Stimulated activated CD8-positive, alpha-beta memory T cell treated with anti-CD3 and anti-CD28 coated beads, Interleukin-15, amount 100 ng/mL, for 1 hour (primary cell): ENCODE data around the gene CORO2A.
"Not testable (repeated sequence)": the region's sequence is repeated elsewhere in the genome, so short reads cannot be mapped to it uniquely, and the experiment has no call there.

Source experiments
- DNase-seq: peaks from one replicate; pipeline ENCODE4 v3.0.0-alpha.2; 2020; ENCODE audit warnings: low read depth

The CORO2A gene

DNA sequence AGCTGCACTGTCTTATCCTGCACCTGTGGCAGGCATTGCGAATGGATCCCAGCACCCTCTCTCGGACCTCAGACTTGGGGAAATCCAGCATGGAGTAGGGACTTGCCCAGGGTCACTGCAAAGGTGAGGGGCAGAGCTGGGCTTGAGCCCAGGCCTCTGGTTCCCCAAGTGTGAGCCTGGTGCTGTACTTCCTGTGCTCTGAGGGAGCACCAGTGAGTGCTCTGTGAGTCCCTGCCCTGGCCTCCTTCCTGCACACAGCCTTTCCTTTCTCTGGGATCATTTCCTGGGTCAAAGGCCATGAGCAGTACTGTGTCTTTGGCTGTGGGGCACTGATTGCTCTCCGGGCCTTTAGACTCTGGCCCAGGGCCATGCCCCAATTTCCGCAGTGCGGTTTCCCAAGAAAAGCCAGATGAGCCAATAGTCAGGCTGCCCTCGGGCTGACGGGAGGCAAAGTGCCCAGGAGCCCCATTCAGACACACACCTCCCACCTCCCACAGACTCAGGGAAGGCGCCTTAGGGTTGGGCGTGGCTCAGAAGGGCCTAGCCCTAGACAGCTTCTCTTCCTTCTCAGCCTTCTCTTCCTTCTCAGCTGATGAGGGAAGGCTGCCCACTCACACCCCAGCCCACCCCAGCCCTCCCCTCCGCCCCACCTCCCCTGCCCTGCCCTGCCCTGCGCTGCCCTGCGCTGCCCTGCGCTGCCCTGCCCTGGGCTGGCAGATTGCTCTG, 50.1 kb downstream of the CORO2A start:
- DNase-seq = no peak

- DNase-seq = no peak
These were observed 51.9 kb downstream of the CORO2A start for GRCh38 chr9:98140503-98140902.

GRCh38 chr9:98136489-98136888, 55.9 kb downstream of the CORO2A start:
- DNase-seq = no peak

DNA sequence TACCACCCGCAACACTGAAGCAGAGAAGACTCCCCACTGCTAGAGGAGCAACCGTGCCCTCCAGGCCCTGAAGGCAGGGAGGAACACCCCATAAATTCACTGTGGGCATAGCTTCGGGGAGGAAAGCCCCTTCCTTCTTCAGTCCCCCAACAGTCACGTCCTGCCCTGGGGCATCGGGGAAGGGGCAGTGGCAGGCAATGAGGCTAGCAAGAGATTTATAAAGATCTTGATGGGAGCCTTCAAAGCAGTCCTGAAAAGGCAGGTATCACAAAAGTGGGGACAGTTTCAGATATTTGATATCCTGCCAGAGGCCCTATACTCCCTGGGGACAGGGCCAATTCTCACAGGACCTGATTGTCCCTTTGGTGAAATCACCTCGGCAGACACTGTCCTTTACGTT, 56.5 kb downstream of the CORO2A start:
- no peak for DNase-seq

DNA sequence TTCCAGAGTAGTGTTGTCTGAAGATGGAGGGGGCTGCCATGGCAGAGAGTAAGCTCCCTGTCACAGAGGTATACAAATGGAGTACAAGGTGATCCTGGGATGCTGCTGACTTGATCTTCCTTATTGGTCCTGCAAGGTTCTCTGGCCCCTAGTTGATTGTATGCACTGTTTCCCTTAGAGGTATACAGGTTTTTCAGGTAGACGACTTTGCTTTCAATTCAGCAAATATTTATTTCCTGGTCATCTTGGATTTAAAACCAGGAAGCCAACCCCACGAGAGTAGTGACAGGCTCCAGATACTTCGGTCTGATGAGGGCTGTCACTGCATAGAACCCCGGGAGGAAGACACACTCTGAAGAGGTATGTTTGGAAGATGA, 56.9 kb downstream of the CORO2A start:
- no peak for DNase-seq

GRCh38 chr9:98134702-98135557, 57.5 kb downstream of the CORO2A start:
- no peak for DNase-seq

- DNase-seq = no peak
These were observed 59.4 kb downstream of the CORO2A start for GRCh38 chr9:98132806-98133631.

GRCh38 chr9:98132158-98132557, 60.3 kb downstream of the CORO2A start:
- no peak for DNase-seq

GRCh38 chr9:98130576-98131228, 61.7 kb downstream of the CORO2A start:
- no peak for DNase-seq

DNA sequence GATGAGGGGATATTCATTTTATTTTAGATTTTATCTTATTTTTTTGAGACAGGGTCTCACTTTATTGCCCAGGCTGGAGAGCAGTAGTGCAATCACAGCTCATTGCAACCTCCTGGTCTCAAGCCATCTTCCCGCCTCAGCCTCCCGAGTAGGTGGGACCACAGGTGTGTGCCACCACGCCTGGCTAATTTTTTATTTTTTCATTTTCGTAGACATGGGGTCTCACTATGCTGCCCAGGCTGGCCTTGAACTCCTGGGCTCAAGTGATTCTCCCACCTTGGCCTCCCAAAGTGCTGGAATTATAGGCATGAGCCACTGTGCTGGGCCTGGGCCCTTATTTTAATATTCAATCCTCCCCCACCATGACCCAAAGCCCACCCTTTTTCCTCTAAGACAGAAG, 62.4 kb downstream of the CORO2A start:
- DNase-seq = not testable (repeated sequence)

DNA sequence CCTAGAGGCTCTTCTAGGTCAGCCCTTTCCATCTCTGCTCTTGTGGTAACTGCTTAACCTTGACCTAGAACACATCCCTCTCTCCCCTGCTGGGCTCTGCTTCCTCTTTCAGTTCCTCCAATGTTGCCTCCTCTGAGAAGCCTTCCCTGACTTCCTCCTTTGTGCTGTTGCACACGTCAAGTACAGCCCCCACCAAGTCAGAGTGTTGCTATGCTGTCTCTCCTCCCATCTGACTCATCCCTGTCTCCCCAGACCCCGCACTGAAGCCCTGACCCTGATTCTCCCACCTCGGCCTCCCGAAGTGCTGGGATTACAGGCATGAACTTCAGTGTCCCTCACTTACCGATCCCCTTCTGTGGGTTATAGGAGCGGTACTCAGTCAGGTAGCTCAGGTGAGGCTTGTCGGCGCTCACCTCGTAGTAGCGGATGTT, 63.0 kb downstream of the CORO2A start:
- no peak for DNase-seq

- DNase-seq = no peak
These were observed 64.1 kb downstream of the CORO2A start for GRCh38 chr9:98128316-98128715.

DNA sequence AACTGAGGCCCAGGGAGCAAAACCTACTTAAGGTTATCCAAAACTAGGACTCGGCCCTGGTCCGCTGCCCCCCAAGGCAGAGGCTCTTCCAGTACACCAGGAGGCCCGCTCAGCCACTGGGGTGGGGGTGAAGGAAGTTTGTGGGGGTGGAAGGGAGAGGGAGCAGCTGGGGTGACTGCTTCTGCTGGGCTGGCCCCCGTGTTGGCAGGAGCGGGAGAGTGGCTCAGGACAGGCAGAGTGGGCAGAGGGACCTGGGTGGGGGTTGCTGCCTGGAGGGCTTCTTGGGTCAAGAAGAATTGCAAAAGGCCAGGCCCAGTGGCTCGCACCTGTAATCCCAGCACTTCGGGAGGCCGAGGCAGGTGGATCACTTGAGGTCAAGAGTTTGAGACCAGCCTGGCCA, 65.2 kb downstream of the CORO2A start:
- no peak for DNase-seq

DNA sequence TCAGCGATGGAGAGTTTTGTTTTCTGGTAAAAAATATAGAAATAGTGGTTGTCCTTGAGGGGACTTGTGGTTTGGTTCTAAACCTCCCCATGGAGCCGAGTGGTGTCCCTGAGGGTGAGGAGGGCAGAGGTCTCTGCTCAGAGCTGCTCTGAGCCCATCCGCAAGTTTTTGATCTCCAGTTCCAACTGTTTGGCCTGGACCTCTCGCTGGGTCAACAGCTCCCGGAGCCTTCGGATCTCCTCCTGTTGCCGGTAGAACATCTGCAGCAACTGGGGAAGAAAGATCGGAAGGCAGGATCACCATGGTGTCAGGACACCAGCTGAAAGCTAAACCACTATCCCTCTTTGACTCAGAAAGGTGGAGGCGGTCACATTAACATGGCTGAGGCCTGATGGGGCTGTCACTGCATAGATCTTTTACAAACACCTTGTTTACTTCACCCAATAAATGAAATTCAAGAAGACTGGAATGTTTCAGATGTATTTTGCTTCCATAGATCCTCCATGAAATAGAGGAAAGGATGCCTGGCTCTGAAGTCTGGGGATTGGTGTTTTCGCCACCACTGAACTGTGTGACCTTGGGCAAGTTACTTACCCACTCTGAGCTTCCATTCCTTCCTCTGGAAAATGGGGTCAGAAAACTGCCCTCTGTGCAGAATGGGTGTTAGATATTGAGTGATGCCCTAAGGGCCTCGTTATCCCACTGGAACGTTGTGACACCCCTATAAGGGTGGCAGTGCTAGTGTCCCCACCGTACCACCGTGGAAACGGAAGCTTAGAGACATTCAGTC, 67.6 kb downstream of the CORO2A start:
- no peak for DNase-seq

DNA sequence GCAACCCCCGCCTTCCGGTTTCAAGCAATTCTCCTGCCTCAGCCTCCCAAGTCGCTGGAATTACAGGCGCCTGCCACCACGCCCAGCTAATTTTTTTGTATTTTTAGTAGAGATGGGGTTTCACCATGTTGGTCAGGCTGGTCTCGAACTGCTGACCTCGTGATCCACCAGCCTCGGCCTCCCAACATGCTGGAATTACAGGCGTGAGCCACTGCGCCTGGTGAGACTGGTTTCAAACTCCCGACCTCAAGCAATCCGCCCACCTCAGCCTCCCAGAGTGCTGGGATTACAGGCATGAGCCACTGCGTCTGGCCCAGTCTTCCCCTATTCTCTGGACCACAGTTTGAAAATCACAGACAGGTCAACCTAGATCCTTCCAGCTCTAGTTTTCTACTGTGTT, 68.3 kb downstream of the CORO2A start:
- not testable (repeated sequence) for DNase-seq

- DNase-seq = no peak
These were observed 71.4 kb downstream of the CORO2A start for GRCh38 chr9:98121058-98121457.

- DNase-seq = no peak
These were observed 72.0 kb downstream of the CORO2A start for GRCh38 chr9:98120476-98120875.

DNA sequence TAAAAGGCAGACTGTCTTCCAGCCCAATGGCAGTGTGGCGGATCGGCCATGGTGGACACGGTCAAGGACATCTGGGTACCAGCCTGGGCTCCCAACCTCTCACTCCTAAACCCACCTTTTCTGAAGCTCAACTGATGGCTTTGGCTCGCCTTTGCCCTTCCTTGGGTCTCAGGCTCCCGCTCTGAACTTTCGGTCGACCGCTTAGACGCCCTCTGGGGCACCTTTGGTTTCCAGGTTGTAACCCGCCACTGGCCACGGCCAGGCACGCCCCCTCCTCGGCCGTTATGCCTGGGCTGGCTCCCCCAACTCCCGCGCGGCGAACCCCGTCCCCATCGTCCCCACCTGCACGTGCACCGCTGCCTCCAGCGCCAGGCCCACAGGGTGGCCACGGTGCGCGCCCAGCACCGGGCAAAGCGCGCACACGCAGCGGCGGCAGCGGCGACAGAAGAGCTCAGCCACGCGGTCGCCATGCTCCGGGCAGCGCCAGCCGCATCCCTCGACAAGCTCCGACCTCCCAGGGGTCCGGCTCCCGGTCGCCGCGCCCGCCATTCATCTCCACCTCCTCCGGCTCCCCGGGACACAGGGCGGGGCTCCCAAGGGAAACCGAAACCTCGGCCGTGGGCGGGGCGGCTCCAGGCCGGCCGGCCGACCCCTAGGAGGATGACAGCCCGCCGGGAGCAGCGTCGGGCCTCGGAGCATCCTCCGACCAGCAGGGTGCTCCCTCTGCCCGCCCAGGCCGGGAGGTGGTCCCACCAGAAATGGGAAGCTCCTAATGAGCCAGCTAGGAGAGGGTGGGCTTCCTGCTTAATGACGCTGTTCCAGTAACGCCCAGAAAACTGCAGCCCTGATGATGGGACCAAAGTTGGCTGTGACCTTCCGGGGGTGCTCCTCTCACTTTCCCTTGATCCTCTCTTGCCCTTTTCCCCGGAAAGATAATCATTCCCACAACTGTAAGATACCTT, 73.5 kb downstream of the CORO2A start, which contains the start of gene TRIM14:
TSS of gene TRIM14 (minus strand) at position 583 of the 962 bp plus-strand sequence. CDS start at position 549, 34 bp downstream.
- DNase-seq = no peak

- no peak for DNase-seq
These were observed 74.3 kb downstream of the CORO2A start for GRCh38 chr9:98117984-98118639.
